HG03135 (cell line): ENCODE data around the gene GPSM1.

ENCODE experiments used
- ATAC-seq: cut with Tn5 transposase; IDR thresholded peaks from one replicate; pipeline ENCODE4 v1.9.1; 2021; ENCODE audit warnings: mild to moderate bottlenecking, moderate library complexity; ENCODE audit not compliant: unreplicated experiment

The GPSM1 gene

DNA sequence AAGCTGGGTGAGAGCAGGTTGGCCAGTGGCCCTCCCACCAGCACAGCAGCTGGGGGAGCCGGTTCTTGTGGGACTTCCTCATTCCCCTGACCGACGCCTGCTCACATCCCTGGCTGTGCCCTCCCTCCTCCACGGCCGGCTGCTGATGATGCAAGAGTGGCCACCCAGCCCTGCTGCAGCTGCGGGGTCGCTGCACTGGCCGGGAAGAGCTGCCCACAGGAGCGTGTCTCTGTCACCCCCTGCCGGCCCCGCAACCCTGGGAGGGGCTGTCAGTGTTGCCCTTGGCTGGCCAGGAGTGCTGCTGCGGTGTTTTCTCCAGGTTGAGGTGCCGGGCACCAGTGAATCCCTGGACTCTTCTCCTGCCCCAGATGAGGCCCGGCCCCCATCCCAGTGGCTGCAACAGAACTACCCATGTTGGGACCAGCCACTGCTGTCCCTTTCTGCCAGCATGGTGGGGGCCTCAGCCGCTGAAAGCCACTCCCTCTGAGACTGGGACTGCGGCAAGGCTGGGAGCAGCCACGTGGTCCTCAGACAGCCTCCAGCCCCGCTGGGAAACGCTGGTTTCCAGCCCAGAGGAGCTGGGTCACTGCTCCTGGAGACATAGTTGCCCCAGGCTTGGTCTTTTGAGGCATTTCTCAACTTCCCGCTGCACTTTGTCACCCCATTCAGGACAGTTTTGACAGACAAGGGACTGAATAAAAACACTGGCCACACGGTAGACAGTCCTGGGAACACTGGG is 45.4 kb downstream of the GPSM1 start:
- no peak for ATAC-seq

- ATAC-seq: no peak
Observed at GRCh38 chr9:136373300-136374182, 46.2 kb downstream of the GPSM1 start, which contains the start of gene CARD9. Gene CARD9 (minus strand): TSS chr9:136373669. CDS start chr9:136372078, 1,591 bp downstream.

DNA sequence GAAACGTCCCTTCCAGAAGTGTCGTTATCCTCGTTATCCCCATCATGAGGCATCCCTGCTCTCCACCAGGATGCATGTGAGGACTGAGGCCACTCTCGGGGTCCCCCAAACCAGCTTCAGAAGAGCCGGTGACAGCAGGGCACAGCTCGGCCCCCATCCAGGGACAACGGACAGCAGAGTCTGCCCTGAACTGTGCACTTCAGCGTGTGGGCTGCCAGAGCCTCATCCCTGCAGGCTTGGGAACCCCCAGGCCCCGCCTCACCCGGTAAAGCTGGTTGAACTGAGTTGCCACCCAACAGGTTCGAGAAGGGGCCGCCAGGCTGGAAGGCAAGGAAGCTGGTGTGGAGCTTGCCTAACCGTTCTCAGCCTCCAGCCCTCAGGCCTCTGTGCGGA is 46.8 kb downstream of the GPSM1 start:
- no peak for ATAC-seq

DNA sequence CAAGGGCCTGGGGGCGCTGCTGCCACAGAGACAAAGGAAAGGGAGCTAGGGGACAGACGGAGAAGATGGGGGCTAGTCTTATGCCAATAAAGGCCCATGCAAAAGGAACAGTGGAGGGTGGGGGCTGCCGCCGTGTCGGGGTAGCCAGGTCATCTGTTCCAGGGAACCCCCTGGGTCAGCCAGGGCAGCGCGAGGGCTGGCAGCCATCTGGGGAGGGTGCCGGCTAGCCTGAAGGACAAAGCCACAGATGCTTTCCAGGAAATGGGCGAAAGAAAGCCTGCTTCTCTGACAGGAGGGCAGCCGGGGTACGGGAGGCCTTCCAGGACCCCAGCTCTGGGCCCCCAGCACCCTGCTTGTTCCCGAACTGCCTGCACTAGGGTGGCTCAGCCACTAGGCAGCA is 47.8 kb downstream of the GPSM1 start:
- no peak for ATAC-seq

DNA sequence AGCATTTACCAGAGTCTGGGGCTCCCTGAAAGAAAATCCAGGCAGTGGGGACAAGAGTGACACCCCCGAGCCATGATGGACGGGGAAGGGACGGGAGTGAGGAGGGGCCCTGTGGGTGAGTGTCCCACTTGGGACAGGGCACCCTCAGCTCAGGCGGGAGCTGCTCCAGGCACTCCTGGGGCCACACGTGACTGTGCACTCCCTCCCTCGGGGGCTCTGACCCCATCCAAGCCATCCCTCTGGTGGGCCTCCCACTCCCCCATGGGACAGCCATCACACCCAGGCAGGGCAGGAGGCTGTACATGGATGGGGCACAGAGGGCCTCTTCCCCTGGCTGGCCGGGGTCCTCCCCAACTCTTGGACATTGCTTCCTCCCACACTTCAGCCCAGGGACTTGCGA is 49.1 kb downstream of the GPSM1 start:
- ATAC-seq: no peak

DNA sequence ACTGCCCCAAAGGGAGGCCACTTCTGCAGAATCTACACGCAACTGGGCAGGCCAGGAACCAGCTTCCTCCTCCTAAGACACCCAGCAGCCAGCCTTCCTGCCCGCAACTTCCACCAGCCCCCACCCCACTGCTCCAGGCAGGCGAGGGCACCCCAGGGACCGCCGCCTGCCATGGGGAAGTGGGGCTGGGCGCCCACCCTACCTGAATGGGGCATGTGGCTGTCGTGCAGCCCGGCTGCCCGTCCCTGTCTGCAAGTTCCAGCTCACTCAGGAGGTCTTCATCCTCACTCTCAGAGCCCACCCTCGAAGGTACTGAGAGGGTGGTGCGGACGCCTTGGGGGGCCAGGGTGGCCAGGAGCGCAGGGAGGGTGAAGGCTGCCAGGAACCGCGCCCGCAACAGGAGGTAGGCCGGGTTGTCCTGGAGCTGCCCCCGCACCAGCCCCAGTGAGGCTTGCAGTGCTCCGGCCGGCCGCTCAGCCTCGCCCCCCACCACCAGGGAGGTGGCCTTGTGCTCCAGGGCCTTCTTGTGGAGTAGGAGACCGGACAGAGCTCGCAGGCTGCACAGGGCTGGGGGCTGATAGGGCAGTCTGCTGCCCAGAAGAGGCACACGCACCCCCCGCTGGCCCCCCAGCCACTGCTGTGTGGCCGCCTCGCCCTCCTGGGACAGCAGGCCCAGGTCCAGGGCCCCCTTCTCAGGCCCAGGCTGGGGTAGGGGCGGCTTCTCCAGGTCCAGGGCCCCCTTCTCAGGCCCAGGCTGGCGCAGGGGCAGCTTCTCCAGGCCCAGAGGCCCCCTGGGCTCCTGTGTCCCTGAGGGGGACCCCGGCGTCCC is 50.2 kb downstream of the GPSM1 start:
- ATAC-seq: no peak

DNA sequence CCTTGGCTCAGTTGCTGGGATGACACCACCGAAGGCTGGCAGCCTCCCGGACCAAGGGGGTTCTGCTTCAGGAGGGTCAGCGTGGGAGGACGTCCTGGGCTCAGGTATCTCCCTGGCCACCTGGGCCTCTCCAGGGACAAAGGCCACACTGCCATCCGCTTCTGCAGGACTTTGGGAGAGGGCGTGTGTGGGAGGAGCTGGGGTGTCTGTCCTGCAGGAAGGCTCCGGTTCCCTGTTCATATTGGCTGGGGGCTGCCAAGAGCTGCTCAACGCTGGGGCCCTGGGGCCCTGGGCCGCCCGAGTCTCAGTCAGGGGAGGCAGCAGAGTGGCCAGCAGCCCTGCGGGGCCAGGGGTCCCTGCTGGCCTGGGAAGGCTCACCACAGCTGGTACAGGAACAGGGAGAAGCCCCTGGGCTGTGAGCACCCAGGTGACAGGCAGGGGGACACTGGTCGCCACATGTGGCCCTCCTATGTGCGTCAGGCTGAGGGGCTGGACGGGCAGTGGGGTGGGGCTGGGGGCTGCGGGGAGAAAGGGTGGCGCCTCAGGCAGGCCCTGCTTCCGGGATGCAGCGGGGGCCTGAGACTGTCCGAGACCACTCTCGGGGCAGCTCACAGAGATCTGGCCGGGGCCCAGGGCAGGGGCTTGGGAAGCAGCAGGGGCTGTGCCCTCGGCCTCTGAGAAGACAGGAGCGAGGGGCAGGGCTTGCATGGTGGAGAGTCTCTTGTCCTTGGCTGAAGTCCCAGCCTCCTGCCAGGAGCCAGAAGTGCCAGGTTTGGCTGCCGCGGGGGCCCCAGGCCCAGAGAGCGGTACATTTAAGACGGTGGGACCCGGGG is 51.0 kb downstream of the GPSM1 start:
- ATAC-seq: no peak

DNA sequence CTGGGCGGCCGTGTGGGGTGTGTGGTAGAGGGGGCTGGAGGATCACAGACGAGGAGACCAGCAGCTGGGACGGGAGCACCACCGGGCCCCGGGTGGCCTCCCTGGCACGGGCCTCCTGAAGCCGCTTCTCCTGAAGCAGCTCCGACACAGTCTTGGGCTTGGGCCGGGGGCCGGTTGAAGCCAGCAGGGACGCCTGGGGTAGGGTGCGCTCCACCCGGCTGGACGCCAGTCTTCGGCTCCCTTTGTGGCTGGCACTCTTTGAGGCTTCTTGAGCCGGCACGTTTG is 51.6 kb downstream of the GPSM1 start:
- ATAC-seq: no peak

- ATAC-seq: no peak
Observed at GRCh38 chr9:136379401-136379800, 52.1 kb downstream of the GPSM1 start.

DNA sequence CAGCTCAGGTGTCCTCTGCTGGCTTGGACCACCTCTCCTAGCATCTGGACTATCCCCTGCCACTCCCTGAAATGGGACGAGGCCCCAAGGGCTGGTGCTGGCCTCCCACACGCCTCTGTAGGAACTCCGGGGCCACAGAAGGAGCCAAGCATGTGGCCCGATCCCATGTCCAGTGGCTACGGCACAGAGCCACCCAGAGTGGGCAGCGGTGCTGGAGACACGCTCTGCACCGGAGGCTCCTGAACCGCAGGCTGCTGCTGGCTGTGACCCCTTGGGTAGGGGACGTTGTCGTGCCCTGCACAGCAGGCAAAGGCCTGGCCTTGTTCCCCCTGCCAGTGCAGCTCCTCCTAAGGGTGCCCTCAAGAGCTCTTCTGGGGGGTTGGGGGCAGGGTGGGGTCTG is 52.6 kb downstream of the GPSM1 start:
- no peak for ATAC-seq

- no peak for ATAC-seq
Observed at GRCh38 chr9:136380381-136380780, 53.0 kb downstream of the GPSM1 start.

DNA sequence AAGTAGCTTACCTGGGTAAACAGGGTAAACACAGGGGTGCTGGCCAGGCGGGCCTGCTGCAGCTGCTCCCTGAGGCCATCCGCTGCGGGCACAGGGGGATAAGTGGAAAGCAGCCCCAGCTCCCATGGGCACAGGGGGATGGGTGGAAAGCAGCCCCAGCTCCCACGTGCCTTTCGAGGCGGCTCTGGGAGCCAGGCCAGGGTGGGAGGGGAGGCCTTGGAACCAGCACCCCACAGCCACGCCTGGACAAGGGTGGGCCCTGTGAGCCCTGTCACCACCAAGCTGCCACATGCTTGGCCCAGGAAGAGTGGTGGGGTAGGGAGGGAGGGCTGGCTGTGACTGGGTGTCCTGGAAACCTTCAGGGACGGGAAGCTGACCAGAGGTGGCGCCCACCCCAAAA is 54.0 kb downstream of the GPSM1 start:
- no peak for ATAC-seq

DNA sequence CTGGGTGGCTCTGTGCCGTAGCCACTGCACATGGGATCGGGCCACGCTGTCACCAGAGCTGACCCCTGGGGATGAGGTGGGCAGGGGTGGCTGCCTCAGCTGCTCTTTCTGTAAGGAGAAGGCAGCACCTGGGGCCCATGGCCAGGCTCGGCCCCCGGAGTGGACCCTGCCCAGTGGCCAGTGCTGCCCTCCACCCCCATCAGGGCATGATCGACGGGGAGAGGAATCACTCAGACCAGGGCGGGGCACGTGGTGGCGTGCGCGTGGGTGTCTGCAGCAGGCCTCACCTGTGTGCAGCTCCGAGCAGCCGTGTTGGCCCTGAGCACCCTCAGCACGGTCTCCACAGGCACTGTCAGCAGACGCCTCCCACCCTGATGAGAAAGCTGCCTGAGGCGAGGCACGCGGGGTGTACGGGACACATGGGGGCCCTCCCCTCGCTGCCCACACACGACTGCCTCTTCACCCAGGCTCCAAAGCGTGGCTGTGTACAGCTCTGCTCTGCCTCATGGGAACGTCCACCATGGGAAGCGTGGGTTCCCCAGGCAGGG is 54.7 kb downstream of the GPSM1 start:
- no peak for ATAC-seq

GRCh38 chr9:136383436-136383835 is 56.1 kb downstream of the GPSM1 start:
- ATAC-seq: no peak

GRCh38 chr9:136385015-136385414 is 57.7 kb downstream of the GPSM1 start:
- ATAC-seq: no peak

DNA sequence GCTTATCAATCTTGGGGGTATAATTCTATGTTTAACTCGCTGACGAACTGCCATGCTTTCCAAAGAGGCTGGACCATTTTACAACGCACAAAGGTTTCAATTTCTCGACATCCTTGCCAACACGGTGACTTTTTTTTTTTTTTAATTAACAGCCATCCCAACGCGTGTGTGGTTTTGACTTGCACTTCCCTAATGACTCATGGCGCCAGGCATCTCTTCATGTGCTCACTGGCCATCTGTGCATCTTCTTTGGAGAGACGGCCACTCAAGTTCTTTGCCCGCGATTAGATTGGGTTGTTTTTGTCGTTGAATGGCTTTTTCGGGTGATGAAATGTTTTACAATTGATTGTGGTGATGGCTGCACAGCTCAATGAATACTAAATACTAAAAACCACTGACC is 58.7 kb downstream of the GPSM1 start:
- ATAC-seq: no peak

DNA sequence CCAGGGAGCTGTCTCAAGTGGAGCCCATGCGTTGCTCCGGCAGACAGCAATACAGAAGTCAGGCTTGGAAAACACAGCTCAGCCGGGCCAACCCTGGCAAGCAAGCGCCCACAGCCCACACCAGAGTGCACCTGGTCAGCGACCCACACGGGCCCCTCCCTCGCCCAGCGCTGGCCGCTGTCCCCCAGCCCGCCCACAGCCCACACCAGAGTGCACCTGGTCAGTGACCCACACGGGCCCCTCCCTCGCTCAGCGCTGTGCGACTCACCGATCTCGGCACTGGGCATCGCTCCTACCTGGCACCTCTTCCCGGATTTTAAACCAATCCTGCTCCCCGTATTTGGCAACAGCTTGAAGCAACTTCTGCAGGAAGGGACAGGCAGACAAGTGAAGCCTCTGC is 59.9 kb downstream of the GPSM1 start:
- no peak for ATAC-seq

DNA sequence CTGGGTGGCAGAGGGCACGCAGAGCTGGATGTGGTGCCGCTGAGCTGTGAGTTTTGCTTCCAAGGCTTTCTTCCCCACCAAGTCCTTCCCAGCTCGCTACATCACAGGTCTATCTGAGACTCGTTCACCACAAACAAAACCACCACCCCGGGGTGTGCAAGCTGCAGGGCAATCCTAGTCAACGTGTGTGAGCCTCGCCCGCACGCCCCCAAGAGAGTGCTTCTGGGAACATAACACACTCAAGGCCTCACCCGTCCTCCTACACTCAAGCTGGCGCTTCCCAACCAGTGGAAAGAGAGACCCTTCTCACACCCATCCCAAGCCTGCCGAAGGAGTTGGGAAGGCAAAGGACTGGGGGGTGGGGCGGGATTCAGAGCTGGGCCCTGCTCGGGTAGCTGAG is 62.1 kb downstream of the GPSM1 start:
- no peak for ATAC-seq

GRCh38 chr9:136391737-136392537 is 64.6 kb downstream of the GPSM1 start:
- no peak for ATAC-seq
